Central memory CD8-positive, alpha-beta T cell (primary cell): ENCODE data around the gene GDPGP1.
A peak's percentile ranks its signal among the peaks of the same experiment; 100 is the strongest.

Experiments used
- ATAC-seq: fragments of 150-1000 bp; cut with Tn5 transposase; replicated peaks from 2 replicates; pipeline ENCODE4 v1.10.0; 2022; ENCODE audit warnings: mild to moderate bottlenecking, moderate FRiP score, moderate number of reproducible peaks; ENCODE audit not compliant: poor library complexity, severe bottlenecking; ENCODE audit errors: extremely low read depth
- DNase-seq, 2 donors: peaks; one replicate each; pipeline ENCODE4 v3.0.0; 2021; ENCODE audit warnings: low spot score in 2 of 2
- H3K27ac Mint-ChIP-seq: one replicate; pipeline ENCODE4 v1.8.0; 2022; ENCODE audit warnings: low read depth, mild to moderate bottlenecking, moderate library complexity, mixed read lengths
- H3K27me3 Mint-ChIP-seq: one replicate; pipeline ENCODE4 v1.8.0; 2022; ENCODE audit warnings: mixed read lengths
- H3K36me3 Mint-ChIP-seq: one replicate; pipeline ENCODE4 v1.8.0; 2022; ENCODE audit warnings: mild to moderate bottlenecking, moderate library complexity, mixed read lengths; ENCODE audit not compliant: insufficient read depth
- H3K4me1 Mint-ChIP-seq: one replicate; pipeline ENCODE4 v1.8.0; 2022; ENCODE audit warnings: mixed read lengths
- H3K4me3 Mint-ChIP-seq: one replicate; pipeline ENCODE4 v1.8.0; 2022; ENCODE audit warnings: mild to moderate bottlenecking, moderate library complexity, mixed read lengths
- H3K9me3 Mint-ChIP-seq: one replicate; pipeline ENCODE4 v1.8.0; 2022; ENCODE audit warnings: mixed read lengths

GDPGP1 gene

GRCh38 chr15:90222547-90222946, 11.5 kb upstream of the GDPGP1 start:
- no peaks in the 10 kb centered on the region for H3K9me3 Mint-ChIP-seq
- ATAC-seq (no peak), DNase-seq (no peak)
- no peak overlapping the region for H3K4me3 Mint-ChIP-seq
- H3K27ac Mint-ChIP-seq: no peak overlapping the region
- H3K4me1 Mint-ChIP-seq: peaks cover 15% of the 10 kb centered on the region
- peaks cover 18% of the 10 kb centered on the region for H3K36me3 Mint-ChIP-seq
- H3K27me3 Mint-ChIP-seq: no peaks in the 10 kb centered on the region

- Mint-ChIP-seq H3K27ac (no peak overlapping the region), H3K9me3 (no peaks in the 10 kb centered on the region), H3K27me3 (no peaks in the 10 kb centered on the region), H3K4me3 (no peak overlapping the region), H3K36me3 (peaks cover 18% of the 10 kb centered on the region), H3K4me1 (peaks cover 13% of the 10 kb centered on the region)
- ATAC-seq (no peak), DNase-seq (no peak)
Observed at GRCh38 chr15:90223441-90224165, 10.4 kb upstream of the GDPGP1 start.

GRCh38 chr15:90225047-90225446, 9.0 kb upstream of the GDPGP1 start:
- DNase-seq (no peak), ATAC-seq (no peak)
- Mint-ChIP-seq H3K27me3 (no peaks in the 10 kb centered on the region), H3K4me3 (no peak overlapping the region), H3K36me3 (peaks cover 30% of the 10 kb centered on the region), H3K9me3 (no peaks in the 10 kb centered on the region), H3K27ac (no peak overlapping the region), H3K4me1 (peaks cover 13% of the 10 kb centered on the region)

- H3K4me1 Mint-ChIP-seq: peaks cover 18% of the 10 kb centered on the region
- H3K27ac Mint-ChIP-seq: no peak overlapping the region
- no peak overlapping the region for H3K4me3 Mint-ChIP-seq
- no peaks in the 10 kb centered on the region for H3K9me3 Mint-ChIP-seq
- DNase-seq (no peak), ATAC-seq (no peak)
- H3K36me3 Mint-ChIP-seq: peaks cover 32% of the 10 kb centered on the region
- no peaks in the 10 kb centered on the region for H3K27me3 Mint-ChIP-seq
Observed at GRCh38 chr15:90225504-90226234, 8.3 kb upstream of the GDPGP1 start.

- Mint-ChIP-seq H3K27me3 (no peaks in the 10 kb centered on the region), H3K27ac (no peak overlapping the region), H3K36me3 (peaks cover 38% of the 10 kb centered on the region), H3K4me1 (peaks cover 33% of the 10 kb centered on the region), H3K4me3 (no peak overlapping the region), H3K9me3 (no peaks in the 10 kb centered on the region)
- ATAC-seq (no peak), DNase-seq (no peak)
Observed at GRCh38 chr15:90227336-90227735, 6.7 kb upstream of the GDPGP1 start.

- no peaks in the 10 kb centered on the region for H3K9me3 Mint-ChIP-seq
- peaks cover 41% of the 10 kb centered on the region for H3K36me3 Mint-ChIP-seq
- H3K27ac Mint-ChIP-seq: peak overlapping the region; percentile 99
- no peak for ATAC-seq
- H3K4me1 Mint-ChIP-seq: peaks cover 41% of the 10 kb centered on the region
- no peak overlapping the region for H3K4me3 Mint-ChIP-seq
- DNase-seq: no peak
- H3K27me3 Mint-ChIP-seq: no peaks in the 10 kb centered on the region
Observed at GRCh38 chr15:90227816-90228772, 5.9 kb upstream of the GDPGP1 start.

- peak overlapping the region; percentile 25 for H3K4me3 Mint-ChIP-seq
- DNase-seq (no peak), ATAC-seq (no peak)
- peaks cover 42% of the 10 kb centered on the region for H3K4me1 Mint-ChIP-seq
- H3K9me3 Mint-ChIP-seq: no peaks in the 10 kb centered on the region
- no peaks in the 10 kb centered on the region for H3K27me3 Mint-ChIP-seq
- peak overlapping the region; percentile 99 for H3K27ac Mint-ChIP-seq
- H3K36me3 Mint-ChIP-seq: peaks cover 45% of the 10 kb centered on the region
Observed at GRCh38 chr15:90228960-90229359, 5.0 kb upstream of the GDPGP1 start.

GRCh38 chr15:90230071-90230494, 3.9 kb upstream of the GDPGP1 start:
- H3K4me1 Mint-ChIP-seq: peaks cover 50% of the 10 kb centered on the region
- H3K27me3 Mint-ChIP-seq: no peaks in the 10 kb centered on the region
- DNase-seq (no peak), ATAC-seq (no peak)
- H3K9me3 Mint-ChIP-seq: no peaks in the 10 kb centered on the region
- H3K36me3 Mint-ChIP-seq: peaks cover 52% of the 10 kb centered on the region
- H3K27ac Mint-ChIP-seq: peak overlapping the region; percentile 99
- H3K4me3 Mint-ChIP-seq: peak overlapping the region; percentile 77

GRCh38 chr15:90230610-90231009, 3.4 kb upstream of the GDPGP1 start:
- DNase-seq: no peak
- peaks cover 52% of the 10 kb centered on the region for H3K4me1 Mint-ChIP-seq
- H3K27ac Mint-ChIP-seq: peak overlapping the region; percentile 99
- no peaks in the 10 kb centered on the region for H3K9me3 Mint-ChIP-seq
- ATAC-seq: no peak
- no peaks in the 10 kb centered on the region for H3K27me3 Mint-ChIP-seq
- peaks cover 53% of the 10 kb centered on the region for H3K36me3 Mint-ChIP-seq
- peak overlapping the region; percentile 77 for H3K4me3 Mint-ChIP-seq

- peak overlapping the region; percentile 77 for H3K4me3 Mint-ChIP-seq
- H3K4me1 Mint-ChIP-seq: peaks cover 52% of the 10 kb centered on the region
- H3K27ac Mint-ChIP-seq: peak overlapping the region; percentile 99
- DNase-seq (peak; percentile 66 to 85), ATAC-seq (peak; percentile 76)
- H3K27me3 Mint-ChIP-seq: no peaks in the 10 kb centered on the region
- H3K36me3 Mint-ChIP-seq: peaks cover 49% of the 10 kb centered on the region
- no peaks in the 10 kb centered on the region for H3K9me3 Mint-ChIP-seq
Observed at GRCh38 chr15:90231028-90232017, 2.7 kb upstream of the GDPGP1 start.

- DNase-seq (no peak), ATAC-seq (no peak)
- H3K36me3 Mint-ChIP-seq: peaks cover 47% of the 10 kb centered on the region
- no peaks in the 10 kb centered on the region for H3K9me3 Mint-ChIP-seq
- peak overlapping the region; percentile 99 for H3K27ac Mint-ChIP-seq
- H3K4me3 Mint-ChIP-seq: peak overlapping the region; percentile 77
- peaks cover 52% of the 10 kb centered on the region for H3K4me1 Mint-ChIP-seq
- H3K27me3 Mint-ChIP-seq: no peaks in the 10 kb centered on the region
Observed at GRCh38 chr15:90232196-90232595, 1.8 kb upstream of the GDPGP1 start.
